HG03025 (cell line): ENCODE results near the gene SSTR5.

Source experiments
- ATAC-seq: cut with Tn5 transposase; IDR thresholded peaks from one replicate; pipeline ENCODE4 v1.9.1; 2021; ENCODE audit warnings: mild to moderate bottlenecking, moderate library complexity; ENCODE audit not compliant: unreplicated experiment, low FRiP score

Gene SSTR5

GRCh38 chr16:1053700-1054368 lies 18.7 kb upstream of the SSTR5 start:
- ATAC-seq, result no peak

GRCh38 chr16:1054660-1055556 lies 17.6 kb upstream of the SSTR5 start:
- no peak for ATAC-seq

GRCh38 chr16:1055557-1055924 lies 17.0 kb upstream of the SSTR5 start:
- no peak for ATAC-seq

GRCh38 chr16:1056196-1056595 lies 16.4 kb upstream of the SSTR5 start:
- ATAC-seq, result no peak

GRCh38 chr16:1057252-1057932 lies 15.2 kb upstream of the SSTR5 start:
- ATAC-seq, result no peak

GRCh38 chr16:1058216-1058615 lies 14.3 kb upstream of the SSTR5 start:
- no peak for ATAC-seq

- no peak for ATAC-seq
These were observed 13.2 kb upstream of the SSTR5 start for GRCh38 chr16:1059310-1059709.

GRCh38 chr16:1060416-1061340 lies 11.9 kb upstream of the SSTR5 start:
- no peak for ATAC-seq

- no peak for ATAC-seq
These were observed 10.6 kb upstream of the SSTR5 start for GRCh38 chr16:1061769-1062505.

- ATAC-seq, result no peak
These were observed 9.7 kb upstream of the SSTR5 start for GRCh38 chr16:1062895-1063294.

GRCh38 chr16:1063728-1064127 lies 8.8 kb upstream of the SSTR5 start:
- ATAC-seq, result no peak

GRCh38 chr16:1065469-1066128 lies 6.9 kb upstream of the SSTR5 start:
- no peak for ATAC-seq

GRCh38 chr16:1066584-1067172 lies 5.9 kb upstream of the SSTR5 start:
- no peak for ATAC-seq

GRCh38 chr16:1067629-1068028 lies 4.9 kb upstream of the SSTR5 start:
- ATAC-seq, result no peak

GRCh38 chr16:1068451-1068850 lies 4.1 kb upstream of the SSTR5 start:
- no peak for ATAC-seq

GRCh38 chr16:1069154-1069553 lies 3.4 kb upstream of the SSTR5 start:
- no peak for ATAC-seq

- no peak for ATAC-seq
These were observed 2.3 kb upstream of the SSTR5 start for GRCh38 chr16:1070084-1070863.

GRCh38 chr16:1070864-1071408 lies 1.6 kb upstream of the SSTR5 start:
- ATAC-seq, result no peak
